Measurements from ENCODE around the gene CXCR1.
"Not testable (repeated sequence)": the region's sequence is repeated elsewhere in the genome, so short reads cannot be mapped to it uniquely, and the experiment has no call there.

CXCR1 gene

DNA sequence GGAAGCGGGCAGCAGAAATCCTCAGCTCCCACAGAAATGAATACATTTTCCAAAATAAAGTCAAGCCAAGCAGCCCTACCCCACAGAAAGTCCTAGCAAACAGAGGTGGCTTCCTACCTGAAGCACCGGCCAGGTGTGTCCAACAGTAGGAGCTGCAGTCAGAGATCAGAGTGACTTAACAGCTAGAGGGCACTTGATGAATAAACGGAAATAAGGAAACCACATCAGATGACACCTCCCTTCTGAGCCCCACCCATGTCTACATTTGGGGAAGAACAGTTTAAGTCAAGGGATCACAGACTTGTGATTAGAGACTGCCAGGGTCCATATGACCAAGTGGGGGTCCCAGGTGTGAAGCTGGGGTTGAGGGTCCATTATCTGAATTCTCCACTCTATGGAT is at the start of gene CXCR1:
Gene CXCR1, minus strand, starts transcription at position 172 of the 400 bp plus-strand sequence. CDS start 1,751 bp downstream, outside the sequence.
- peak in 1 of 2 experiments; percentile 8 for DNase-seq

DNA sequence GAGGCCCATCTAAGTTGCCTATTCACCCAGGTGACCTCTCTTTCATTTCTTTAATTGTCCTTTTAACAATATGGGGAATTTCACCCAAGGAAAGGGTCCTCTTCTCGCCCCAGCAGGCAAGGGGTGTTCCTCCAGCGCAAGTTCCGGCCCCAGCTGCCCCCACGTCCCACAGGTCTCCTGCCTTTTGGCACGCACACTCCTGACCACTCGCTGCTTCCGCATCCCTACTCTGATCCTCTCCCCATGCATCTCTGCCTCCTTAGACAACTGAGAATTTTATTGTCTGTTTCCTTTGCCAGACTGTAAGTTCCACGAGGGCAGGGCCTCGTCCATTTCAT is 49.5 kb upstream of the CXCR1 start:
- DNase-seq = no peak

DNA sequence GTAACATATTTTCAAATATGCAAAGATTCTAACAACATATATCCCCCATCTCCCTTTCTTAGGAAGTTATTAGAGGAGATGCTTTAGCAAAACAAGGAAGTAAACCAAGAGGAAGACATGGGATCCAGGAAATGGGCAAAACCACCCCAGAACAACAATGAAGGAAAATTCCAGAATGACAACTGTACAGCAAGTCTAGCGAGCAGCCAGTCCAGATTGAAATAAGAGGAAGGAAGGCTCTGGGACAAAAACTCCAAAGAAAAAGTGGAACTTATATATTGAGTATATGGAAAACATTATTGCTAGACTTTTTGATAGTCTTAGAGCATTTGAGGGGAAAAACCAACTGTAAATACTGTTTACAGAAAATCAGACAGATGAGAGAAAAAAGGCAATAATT is 47.4 kb upstream of the CXCR1 start:
- no peak for DNase-seq

DNA sequence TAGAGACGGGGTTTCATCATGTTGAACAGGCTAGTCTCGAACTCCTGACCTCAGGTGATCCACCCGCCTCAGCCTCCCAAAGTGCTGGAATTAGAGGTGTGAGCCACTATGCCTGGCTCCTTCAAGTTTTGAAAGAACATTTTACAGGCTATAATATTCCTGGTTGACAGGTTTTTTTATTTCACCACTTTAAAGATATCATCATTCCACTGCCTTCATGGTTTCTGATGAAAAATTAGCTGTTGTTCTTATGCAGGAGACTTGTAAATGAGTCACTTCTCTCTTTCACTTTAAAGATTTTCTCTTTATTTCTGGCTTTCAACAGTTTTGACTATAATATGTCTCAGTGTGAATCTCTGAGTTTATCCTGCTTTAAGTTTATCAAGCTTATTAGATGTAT is 42.3 kb upstream of the CXCR1 start:
- no peak for DNase-seq

DNA sequence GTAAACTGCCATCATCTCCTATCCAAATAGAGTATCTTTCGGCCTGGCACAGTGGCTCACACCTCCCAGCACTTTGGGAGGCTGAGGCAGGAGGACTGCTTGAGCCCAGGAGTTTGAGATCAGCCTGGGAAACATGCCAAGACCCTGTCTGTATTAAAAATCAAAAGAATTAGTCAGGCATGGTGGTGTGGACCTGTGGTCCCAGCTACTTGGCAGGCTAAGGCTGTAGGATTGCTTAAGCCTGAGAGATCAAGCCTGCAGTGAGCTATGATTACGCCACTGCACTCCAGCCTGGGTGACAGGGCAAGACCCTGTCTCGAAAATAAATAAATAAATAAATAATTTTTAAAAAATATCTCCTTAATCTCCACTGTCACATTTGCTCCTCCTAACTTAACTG is 35.5 kb upstream of the CXCR1 start:
- DNase-seq = no peak

DNA sequence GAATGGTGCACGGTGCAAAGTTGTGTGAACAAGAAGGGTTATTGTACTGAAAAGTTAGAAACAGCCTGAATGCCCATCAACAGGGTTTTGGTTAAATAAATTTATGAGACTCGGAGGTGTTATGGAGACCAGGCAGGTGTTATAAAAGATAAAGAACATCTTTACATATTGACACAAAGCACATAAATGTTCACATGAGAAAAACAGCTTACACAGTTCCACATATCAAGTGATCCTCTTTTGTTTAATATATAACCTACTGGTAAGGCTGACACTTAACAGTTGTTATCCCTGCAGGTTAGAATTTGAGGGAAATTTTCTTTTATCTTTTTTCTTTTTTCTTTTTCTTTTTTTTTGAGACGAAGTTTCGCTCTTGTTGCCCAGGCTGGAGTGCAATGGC is 30.2 kb upstream of the CXCR1 start:
- DNase-seq = no peak

DNA sequence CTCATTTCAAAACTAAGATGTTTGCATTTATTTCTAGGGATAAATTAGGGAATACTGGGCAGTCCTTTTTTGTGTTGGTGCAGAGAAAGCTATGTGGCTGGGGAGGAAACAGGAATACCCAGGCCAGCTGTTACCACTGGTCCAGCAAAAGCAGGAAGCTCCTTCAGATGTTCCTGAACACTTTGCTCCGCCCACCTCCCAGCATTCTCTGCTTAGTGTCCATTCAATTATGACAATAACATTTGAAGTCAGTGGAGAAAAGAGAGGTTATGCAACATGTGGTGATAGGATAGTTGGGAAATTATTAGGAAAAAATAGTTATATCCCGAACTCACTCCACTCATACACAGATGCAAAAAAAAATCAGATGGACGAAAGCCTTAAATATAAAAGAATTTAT is 28.1 kb upstream of the CXCR1 start:
- no peak for DNase-seq

DNA sequence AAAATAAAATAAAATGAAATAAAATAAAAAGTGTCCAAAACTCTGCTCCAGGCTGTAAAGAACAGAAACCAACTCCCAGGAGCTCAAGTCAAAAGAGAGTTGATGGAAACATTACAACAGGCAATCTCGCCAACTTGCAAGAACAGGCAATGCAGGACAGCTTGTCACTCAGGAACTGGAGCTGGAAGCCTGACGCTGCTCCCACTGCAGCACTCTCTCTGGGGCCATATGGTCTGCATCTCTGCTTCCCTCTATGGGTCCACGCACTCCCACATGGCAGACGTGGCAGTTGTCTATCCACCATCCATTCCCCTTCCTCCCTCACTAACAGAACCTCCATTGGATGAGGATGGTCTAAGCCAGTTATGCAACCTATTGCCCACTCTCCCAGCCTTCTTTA is 26.9 kb upstream of the CXCR1 start:
- DNase-seq = no peak

DNA sequence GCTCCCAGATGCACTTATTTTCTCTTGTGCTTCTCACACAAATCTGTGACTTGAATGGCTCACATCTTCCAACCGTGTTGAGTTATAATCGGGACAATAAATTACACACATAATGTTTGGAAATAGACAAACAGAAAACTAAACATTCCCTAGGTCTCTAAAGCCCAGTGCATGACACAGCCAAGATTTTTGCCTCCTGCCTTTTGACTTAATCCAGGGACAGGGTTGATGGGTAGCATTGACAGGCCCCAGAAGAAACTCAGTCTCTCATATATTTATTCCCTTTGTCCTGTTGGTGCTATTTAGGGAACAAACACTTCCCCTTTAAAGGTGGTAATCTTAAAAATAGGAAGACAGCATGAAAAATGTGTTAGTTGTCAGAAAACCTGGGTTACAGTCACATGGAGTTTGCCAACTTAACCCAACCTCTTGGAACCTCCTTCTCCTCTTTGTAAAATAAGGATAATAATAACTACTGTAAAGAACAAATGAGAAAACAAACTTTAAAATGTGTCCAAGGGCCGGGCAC is 26.2 kb upstream of the CXCR1 start:
- no peak for DNase-seq

DNA sequence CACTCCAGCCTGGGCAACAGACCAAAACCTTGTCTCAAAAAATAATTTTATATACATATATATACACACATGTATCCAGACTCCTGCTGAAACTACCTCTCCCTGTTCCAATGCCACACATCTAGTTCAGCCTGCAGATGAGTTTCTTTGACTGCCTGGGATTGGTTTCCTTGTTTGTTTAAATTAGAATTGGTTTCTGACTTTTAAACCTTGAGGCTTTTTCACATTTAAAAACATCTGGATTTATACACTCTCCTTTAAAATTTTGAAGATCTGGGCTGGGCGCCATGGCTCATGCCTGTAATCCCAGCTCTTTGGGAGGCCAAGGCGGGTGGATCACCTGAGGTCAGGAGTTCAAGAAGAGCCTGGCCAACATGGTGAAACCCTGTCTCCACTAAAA is 21.8 kb upstream of the CXCR1 start:
- no peak for DNase-seq

DNA sequence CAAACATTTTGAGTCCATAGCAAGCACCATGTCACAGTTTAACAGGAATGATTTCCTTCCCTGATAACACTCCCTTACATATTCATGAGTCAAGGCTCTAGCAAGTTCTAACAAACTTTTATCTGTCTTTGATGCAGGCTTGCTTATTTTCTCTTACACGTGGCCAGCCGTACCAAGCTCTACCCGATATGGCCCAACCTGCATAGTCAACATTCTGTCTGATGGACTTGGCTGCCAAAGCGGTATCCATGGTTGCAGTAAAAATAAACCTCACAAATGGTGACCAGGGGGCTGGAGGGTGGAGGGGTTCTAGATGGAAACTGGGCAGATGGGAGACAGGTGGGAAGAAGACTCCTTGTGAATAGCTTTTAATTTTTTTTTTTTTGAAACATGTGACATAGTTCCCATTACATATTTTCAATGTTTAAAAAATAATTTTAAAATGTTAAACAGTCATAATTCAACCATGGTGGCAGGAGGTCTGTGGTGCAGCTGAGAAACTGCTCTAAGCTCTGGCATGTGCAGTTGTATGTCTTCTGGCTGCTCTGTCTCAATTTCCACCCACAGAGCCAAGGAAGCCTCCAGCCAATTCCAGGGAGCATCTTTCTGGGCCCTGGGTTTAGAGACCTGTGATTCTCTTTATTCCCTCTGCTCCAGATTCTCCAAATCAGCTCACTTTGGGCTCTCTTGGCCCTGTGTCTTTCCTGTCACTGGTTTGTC is 20.7 kb upstream of the CXCR1 start:
- no peak for DNase-seq

DNA sequence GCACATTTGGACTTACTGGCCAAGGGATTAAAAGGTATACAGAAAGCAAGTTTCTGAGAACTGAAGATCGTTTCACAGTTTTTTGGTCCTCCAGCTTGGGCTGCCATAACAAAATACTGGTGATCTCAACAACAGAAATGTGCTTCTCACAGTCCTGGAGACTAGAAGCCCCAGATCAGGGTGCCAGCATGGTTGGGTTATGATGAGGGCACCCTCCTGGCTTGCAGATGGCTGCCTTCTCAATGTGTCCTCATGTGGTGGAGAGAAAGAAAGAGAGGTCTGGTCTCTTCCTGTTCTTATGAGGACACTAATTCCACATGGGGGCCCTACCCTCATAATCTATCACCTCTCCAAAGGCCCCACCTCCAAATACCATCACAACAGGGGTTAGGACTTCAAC is 20.1 kb upstream of the CXCR1 start:
- no peak for DNase-seq

DNA sequence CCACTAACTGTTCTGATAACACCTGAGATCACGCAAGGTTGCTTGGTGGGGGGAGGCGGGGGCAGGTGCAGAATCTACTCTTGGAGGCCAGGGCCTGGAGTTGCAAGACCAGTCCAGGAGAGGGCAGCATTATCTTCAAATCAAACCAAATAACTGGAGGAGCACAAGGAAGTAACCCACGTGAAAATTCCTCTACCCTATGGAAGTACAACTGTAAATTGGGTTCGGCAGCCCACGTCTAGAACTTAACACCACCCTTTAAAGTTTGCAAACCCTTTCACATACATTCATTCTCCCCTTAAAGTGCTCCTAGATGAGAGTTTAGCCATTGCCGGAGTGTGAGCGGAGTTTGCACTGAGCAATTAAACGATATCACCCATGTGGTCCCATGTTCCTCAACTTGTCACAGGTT is 19.6 kb upstream of the CXCR1 start:
- peak; percentile 73 to 76 for DNase-seq

DNA sequence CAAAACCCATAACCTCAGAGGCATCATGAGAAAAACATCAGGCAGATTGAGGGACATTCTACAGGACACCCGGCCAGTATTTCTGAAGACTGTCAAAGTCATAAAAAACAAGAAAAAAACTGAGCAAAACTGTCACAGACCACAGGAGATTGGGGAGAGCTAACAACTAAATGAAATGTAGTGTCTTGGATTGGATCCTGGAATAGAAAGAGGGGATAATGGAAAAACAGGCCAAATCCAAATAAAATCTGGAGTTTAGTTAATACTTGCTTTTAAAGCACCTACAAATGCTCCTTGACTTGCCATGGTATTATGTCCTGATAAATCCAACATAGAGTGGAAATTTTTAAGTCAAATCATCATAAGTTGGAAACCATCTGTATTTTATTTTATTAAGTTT is 17.6 kb upstream of the CXCR1 start:
- DNase-seq = no peak

DNA sequence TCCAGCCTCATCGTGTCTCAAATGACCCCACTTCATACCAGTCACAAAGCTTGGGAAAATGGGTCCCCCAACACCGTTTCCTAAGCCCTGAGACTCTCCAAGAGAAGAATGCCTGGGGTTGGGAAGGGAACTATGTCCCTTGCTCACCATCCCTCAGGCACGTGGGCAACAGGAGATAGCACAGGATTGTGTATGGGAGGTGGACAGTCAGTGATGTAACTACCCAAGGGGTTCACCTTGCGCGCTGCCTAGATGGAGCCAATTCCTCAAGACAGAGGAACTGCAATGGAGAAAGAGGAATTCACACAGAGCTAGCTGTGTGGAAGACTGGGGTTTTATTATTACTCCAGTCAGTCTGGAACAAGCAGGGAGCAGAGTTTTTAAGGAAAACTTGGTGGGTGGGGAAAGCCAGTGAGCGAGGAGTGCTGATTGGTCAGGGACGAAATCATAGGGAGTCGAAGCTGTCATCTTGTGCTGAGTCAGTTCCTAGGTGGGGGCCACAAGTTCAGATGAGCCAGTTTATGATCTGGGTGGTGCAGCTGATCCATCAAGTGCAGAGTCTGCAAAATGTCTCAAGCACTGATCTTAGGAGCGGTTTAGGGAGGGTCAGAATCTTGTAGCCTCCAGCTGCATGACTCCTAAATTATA is 13.8 kb upstream of the CXCR1 start:
- no peak for DNase-seq

DNA sequence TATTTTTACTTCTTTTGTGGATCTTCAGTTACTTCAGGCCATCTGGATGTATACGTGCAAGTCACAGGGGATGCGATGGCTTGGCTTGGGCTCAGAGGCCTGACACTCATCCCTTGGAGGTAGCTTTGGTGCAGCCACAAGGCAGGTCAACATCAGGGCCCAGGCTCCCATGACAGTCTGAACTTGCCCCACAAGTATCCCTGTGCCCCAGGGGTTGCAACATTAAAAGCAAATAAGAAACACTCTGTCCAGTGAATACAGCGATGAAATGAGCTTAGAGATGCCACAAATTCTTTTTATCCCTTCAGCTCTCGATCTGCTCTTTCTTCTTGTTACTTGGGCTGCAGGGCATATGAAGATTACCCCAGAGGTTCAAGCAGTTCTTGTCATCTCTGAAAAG is 13.0 kb upstream of the CXCR1 start:
- DNase-seq = no peak

DNA sequence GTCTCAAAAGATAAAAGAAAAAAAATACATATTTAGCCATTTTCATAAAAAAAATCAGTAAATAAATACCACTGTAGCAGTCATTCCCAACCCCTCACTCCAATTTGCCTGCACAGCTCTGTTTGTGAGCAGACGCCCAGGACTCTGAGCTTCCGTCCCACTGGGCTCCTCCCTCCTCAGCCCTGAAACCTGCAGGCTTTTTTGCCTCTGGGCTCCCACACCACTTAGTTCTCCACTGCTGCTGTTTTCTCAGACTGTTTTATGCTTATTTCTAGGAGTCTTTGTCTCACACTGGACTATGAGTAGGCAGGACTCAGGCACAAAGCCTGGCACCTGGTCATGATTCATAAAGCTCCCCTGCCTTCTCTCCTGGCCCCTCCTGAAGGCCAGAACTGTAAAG is 6.1 kb upstream of the CXCR1 start:
- no peak for DNase-seq

DNA sequence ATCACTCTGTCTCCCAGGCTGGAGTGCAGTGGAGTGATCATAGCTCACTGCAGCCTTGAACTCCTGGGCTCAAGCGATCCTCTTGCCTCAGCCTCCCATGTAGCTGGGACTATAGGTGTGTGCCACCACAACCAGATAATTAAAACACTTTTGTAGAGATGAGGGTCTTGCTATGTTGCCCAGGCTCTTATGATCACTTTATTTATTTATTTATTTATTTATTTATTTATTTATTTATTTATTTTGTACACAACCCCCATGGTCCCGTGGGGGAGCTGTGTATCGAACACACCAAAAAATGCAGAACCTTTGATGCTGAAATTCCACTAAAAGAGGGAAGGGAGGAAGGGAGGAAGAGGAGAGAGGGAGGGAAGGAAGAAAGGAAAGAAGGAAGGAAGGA is 5.0 kb upstream of the CXCR1 start:
- not testable (repeated sequence) for DNase-seq

DNA sequence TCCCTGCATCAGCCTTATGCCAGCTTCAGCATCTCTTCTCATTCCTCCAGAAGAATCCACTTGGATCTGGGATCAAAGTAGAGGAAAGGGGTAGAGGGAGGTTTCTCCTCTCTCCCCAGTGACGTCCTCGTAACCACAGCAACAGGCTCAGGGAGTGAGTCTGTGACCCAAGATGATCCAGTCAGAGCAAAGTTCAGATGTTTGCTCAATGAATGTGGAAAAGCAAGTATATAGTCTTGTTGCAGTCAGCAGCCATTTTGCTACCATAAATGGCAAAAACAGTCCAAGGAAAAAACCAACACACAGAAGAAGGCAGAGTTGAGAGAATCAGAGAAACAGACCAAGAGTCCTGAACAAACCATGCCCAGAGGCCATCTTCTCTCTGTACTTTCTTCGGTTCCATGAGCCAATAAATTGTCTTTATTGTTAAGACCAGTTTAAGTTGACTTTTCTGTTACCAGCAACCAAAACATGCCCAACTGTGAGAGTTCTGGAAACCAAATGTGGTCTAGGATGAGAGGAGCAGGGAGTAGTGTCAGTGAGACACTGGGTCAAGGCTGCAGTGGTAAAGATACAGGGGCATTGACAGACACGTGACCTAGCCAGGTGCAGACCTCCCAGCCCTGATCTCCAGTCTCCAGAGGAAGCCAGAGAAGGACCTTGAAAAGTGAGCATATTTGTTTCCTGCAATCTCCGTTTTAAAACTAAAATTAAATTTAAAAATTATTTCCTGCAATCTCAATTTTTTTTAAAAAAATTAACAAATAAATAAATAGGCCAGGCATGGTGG is 3.2 kb upstream of the CXCR1 start:
- DNase-seq = no peak

DNA sequence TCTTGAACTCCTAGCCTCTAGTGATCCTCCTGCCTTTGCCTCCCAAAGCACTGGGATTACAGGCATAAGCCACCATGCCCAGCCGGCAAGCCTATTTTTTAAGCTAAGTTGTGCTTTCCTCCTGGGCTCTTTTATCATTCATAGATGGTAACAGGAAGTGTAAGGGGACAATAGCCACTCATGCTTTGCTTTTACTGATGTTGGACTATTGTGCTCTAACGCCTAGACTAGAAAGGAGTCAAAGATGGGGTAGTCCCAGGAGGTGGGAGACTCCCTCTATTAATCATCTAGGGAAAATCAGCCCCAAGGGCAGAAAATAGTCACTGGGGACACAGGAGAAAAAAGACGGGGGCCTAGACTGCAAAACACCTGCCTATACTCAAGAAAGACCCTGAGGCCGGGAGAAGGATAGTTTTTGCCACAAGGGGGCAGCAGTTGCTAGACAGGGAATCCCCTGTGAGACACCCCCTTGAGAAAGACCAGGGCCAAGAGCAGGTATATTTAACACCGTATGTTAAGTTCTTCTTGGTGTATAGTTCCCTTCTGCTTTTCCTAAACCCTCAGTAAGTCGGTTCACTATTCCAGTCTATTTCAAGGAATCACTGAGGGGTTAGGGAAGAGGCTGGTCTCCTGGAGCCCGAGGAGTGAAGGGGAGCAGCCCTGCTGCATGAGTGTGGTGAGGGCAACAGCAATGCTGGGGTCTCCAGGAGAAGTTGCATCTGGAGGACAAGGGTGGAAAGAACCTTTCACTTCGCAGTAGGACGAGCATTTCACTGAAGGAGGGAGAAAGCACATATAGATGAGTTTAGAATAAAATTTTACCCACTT is 2.1 kb upstream of the CXCR1 start:
- DNase-seq = peak; percentile 71 to 76

DNA sequence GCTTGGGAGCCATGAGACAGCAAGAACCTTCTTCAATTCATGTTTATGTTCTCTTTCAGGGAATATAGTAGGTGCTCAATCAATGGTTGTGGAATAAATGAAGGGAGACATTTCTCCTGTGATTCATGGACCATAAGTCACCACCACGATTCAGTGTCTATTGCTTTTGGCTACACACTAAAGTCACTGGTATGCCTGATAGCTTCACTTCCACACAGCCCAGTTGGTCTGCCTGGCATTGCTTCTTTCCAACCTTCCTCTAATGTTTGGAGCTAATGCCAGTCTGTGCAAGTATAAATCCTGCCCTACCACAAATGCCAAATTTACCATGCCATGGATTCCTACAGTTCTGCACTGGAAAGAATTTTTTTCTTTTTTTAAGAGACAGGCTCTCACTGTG is 1.3 kb upstream of the CXCR1 start:
- no peak for DNase-seq

DNA sequence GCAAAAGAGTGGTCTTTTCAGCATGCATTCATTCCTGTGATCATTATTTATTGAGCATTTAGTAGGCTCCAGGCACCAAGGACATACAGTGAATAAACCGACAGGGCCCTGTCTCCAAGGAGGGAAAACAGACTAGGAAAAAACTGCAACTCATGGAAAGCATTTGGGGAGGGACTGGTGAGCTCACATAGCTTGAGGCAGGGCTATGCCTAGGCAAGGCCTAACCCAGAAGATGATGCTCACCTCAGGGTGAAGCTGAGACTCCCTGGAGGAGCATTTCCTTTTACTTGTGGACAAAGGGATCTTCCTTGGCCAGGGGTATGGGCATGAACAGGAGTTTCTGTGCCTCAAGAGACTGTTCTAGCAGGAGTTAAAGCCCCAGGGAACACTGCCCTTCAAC is 3.9 kb downstream of the CXCR1 start:
- DNase-seq = no peak

DNA sequence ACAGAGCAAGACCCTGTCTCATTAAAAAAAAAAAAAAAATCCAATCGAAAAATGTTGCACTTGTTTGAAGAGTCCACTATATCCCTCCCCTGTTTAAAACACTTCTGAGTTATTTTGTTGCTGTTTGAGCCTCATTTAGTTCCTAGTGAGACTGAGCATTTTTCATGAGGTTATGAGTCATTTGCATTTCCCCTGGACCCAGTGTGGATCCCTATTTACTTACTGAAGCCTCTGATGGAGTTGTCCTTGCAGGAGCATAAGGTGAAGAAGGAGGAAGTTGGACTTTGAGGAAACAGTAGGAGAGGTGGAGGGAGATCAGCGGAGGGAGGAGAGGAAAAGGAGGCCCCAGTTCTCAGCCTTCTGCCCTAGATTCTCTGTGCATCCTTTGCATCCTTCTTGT is 5.1 kb downstream of the CXCR1 start:
- DNase-seq = no peak
